ENCODE results near the gene YEATS4.

Gene YEATS4

GRCh38 chr12:69431591-69432222 is 72.2 kb downstream of the YEATS4 start:
- TF ChIP-seq SIN3A (IDR thresholded peaks at IDR 0.05; ENCODE audit: borderline replicate concordance, insufficient read depth, low read length) (no peak), REST (IDR thresholded peaks at IDR 0.05; ENCODE audit: insufficient read depth in 1 of 2, low read depth in 2 of 2, low read length in 2 of 2) (no peak), TAF1 (IDR thresholded peaks at IDR 0.05; ENCODE audit: borderline replicate concordance, insufficient read depth, low read length) (no peak), POLR2AphosphoS5 (IDR thresholded peaks at IDR 0.05; ENCODE audit: low read depth, low read length) (no peak), FOXP2 (optimal IDR thresholded peaks at IDR 0.05; ENCODE audit: borderline replicate concordance, extremely low read depth, extremely low read length, insufficient read depth) (no peak)

- TF ChIP-seq SIN3A (IDR thresholded peaks at IDR 0.05; ENCODE audit: borderline replicate concordance, insufficient read depth, low read length): no peak
- TF ChIP-seq FOXP2 (optimal IDR thresholded peaks at IDR 0.05; ENCODE audit: borderline replicate concordance, extremely low read depth, extremely low read length, insufficient read depth): no peak
- no peak for TF ChIP-seq TAF1 (IDR thresholded peaks at IDR 0.05; ENCODE audit: borderline replicate concordance, insufficient read depth, low read length)
- no peak for TF ChIP-seq POLR2AphosphoS5 (IDR thresholded peaks at IDR 0.05; ENCODE audit: low read depth, low read length)
- no peak for TF ChIP-seq REST (IDR thresholded peaks at IDR 0.05; ENCODE audit: insufficient read depth in 1 of 2, low read depth in 2 of 2, low read length in 2 of 2)
Measured at GRCh38 chr12:69433653-69434052, 74.1 kb downstream of the YEATS4 start.

- TF ChIP-seq TAF1 (IDR thresholded peaks at IDR 0.05; ENCODE audit: borderline replicate concordance, insufficient read depth, low read length) (no peak), SIN3A (IDR thresholded peaks at IDR 0.05; ENCODE audit: borderline replicate concordance, insufficient read depth, low read length) (no peak), REST (IDR thresholded peaks at IDR 0.05; ENCODE audit: insufficient read depth in 1 of 2, low read depth in 2 of 2, low read length in 2 of 2) (no peak), FOXP2 (optimal IDR thresholded peaks at IDR 0.05; ENCODE audit: borderline replicate concordance, extremely low read depth, extremely low read length, insufficient read depth) (no peak), POLR2AphosphoS5 (IDR thresholded peaks at IDR 0.05; ENCODE audit: low read depth, low read length) (no peak)
Measured at GRCh38 chr12:69435644-69436043, 76.1 kb downstream of the YEATS4 start.

GRCh38 chr12:69437073-69437472 is 77.5 kb downstream of the YEATS4 start:
- TF ChIP-seq SIN3A (IDR thresholded peaks at IDR 0.05; ENCODE audit: borderline replicate concordance, insufficient read depth, low read length): no peak
- TF ChIP-seq TAF1 (IDR thresholded peaks at IDR 0.05; ENCODE audit: borderline replicate concordance, insufficient read depth, low read length): no peak
- no peak for TF ChIP-seq FOXP2 (optimal IDR thresholded peaks at IDR 0.05; ENCODE audit: borderline replicate concordance, extremely low read depth, extremely low read length, insufficient read depth)
- TF ChIP-seq REST (IDR thresholded peaks at IDR 0.05; ENCODE audit: insufficient read depth in 1 of 2, low read depth in 2 of 2, low read length in 2 of 2): no peak
- no peak for TF ChIP-seq POLR2AphosphoS5 (IDR thresholded peaks at IDR 0.05; ENCODE audit: low read depth, low read length)
